Smooth muscle cell (in vitro differentiated cells): ENCODE results near the gene TTYH3. TPM values are rescaled to one million over a fixed set of nuclear protein-coding genes. Genes with fewer than 3 reads are reported as not detected.
"Not testable (repeated sequence)": the region's sequence is repeated elsewhere in the genome, so short reads cannot be mapped to it uniquely, and the experiment has no call there.

Source experiments
- DNase-seq: peaks from one replicate; lab custom pipeline; 2025; ENCODE audit not compliant: unreplicated experiment; lab: John Stamatoyannopoulos, UW
- H2AFZ ChIP-seq: fragments of 200-600 bp; sonication (generic); 2 replicates; pipeline ENCODE4 v1.6.0; 2016; ENCODE audit warnings: antibody characterized with exemption, low read depth, mild to moderate bottlenecking
- H3F3A ChIP-seq: fragments of 200-600 bp; sonication (generic); 2 replicates; pipeline ENCODE4 v1.6.0; 2017; ENCODE audit warnings: antibody characterized with exemption, low read depth
- H3K27ac ChIP-seq: fragments of 200-600 bp; sonication (generic); 2 replicates; pipeline ENCODE4 v1.5.1; 2016; ENCODE audit warnings: low read depth, mild to moderate bottlenecking
- H3K27me3 ChIP-seq: fragments of 200-600 bp; sonication (generic); 2 replicates; pipeline ENCODE4 v1.6.1; 2016; ENCODE audit warnings: low read depth, mild to moderate bottlenecking
- H3K36me3 ChIP-seq: fragments of 200-600 bp; sonication (generic); 2 replicates; pipeline ENCODE4 v1.5.1; 2016; ENCODE audit warnings: low read depth
- H3K4me1 ChIP-seq: fragments of 200-600 bp; sonication (generic); 2 replicates; pipeline ENCODE4 v1.5.1; 2016; ENCODE audit warnings: low read depth
- H3K4me2 ChIP-seq: fragments of 200-600 bp; sonication (generic); 2 replicates; pipeline ENCODE4 v1.6.0; 2016; ENCODE audit warnings: mild to moderate bottlenecking
- H3K4me3 ChIP-seq: fragments of 200-600 bp; sonication (generic); 2 replicates; pipeline ENCODE4 v1.5.1; 2016; ENCODE audit warnings: mild to moderate bottlenecking
- H3K79me2 ChIP-seq: fragments of 200-600 bp; sonication (generic); 2 replicates; pipeline ENCODE4 v1.6.0; 2016; ENCODE audit warnings: low read depth, mild to moderate bottlenecking
- H3K9ac ChIP-seq: fragments of 200-600 bp; sonication (generic); 2 replicates; pipeline ENCODE4 v1.6.0; 2016; ENCODE audit warnings: low read depth
- H3K9me3 ChIP-seq: fragments of 200-600 bp; sonication (generic); replicated peaks from 2 replicates; pipeline ENCODE4 v1.5.1; 2016; ENCODE audit warnings: low read depth
- H4K20me1 ChIP-seq: fragments of 200-600 bp; sonication (generic); 2 replicates; pipeline ENCODE4 v1.6.0; 2016; ENCODE audit warnings: low read depth
- CTCF ChIP-seq: fragments of 200-600 bp; sonication (generic); IDR thresholded peaks from 2 replicates; pipeline ENCODE4 v1.5.1; 2017; ENCODE audit warnings: borderline replicate concordance, mild to moderate bottlenecking, antibody characterized with exemption; ENCODE audit not compliant: insufficient read depth, poor library complexity, severe bottlenecking
- WGBS: methylation state at CpG from one replicate; pipeline ENCODE4 v1.1.7; 2016; ENCODE audit warnings: low lambda C conversion rate; 5-methylcytosine and 5-hydroxymethylcytosine counted together
- polyA plus RNA-seq: library from polyadenylated mRNA; unstranded; fragments of >200 nt; fragmentation: Nextera tagmentation; extraction: Ambion mirVana; gene quantifications from 2 replicates; pipeline ENCODE4 v1.2.1, GENCODE V29; 2016
- total RNA-seq: library from RNA; depleted of rRNA; stranded (reverse); fragments of >200 nt; gene quantifications from 2 replicates; pipeline ENCODE4 v1.2.3, GENCODE V29; 2014

The TTYH3 gene
- total and polyA plus RNA-seq, 2 experiments from 2014 or later, result 51.5 to 179 TPM

GRCh38 chr7:2589341-2589740, 42.4 kb upstream of the TTYH3 start:
- H3K79me2 ChIP-seq, result no peaks in the 10 kb centered on the region
- 94% methylated on average over 16 of the region's 16 CpGs for WGBS
- DNase-seq, result no peak
- no peaks in the 10 kb centered on the region for H3K4me1 ChIP-seq
- H3K4me2 ChIP-seq, result no peak overlapping the region
- H3F3A ChIP-seq, result no peaks in the 10 kb centered on the region
- H4K20me1 ChIP-seq, result no peaks in the 10 kb centered on the region
- no peak overlapping the region for H3K4me3 ChIP-seq
- no peak for TF ChIP-seq CTCF
- no peaks in the 10 kb centered on the region for H3K9me3 ChIP-seq
- no peak overlapping the region for H3K9ac ChIP-seq
- no peak overlapping the region for H3K27ac ChIP-seq
- H3K36me3 ChIP-seq, result no peaks in the 10 kb centered on the region
- no peak overlapping the region for H2AFZ ChIP-seq
- no peaks in the 10 kb centered on the region for H3K27me3 ChIP-seq

GRCh38 chr7:2589941-2590340, 41.8 kb upstream of the TTYH3 start:
- not testable (repeated sequence) for H4K20me1 ChIP-seq, H2AFZ ChIP-seq, H3K27me3 ChIP-seq, H3K27ac ChIP-seq, H3F3A ChIP-seq, H3K36me3 ChIP-seq, H3K79me2 ChIP-seq, H3K9me3 ChIP-seq, H3K4me1 ChIP-seq, H3K4me3 ChIP-seq, DNase-seq, H3K9ac ChIP-seq, H3K4me2 ChIP-seq
- 98% methylated on average over 13 of the region's 15 CpGs for WGBS

GRCh38 chr7:2592375-2592865, 39.4 kb upstream of the TTYH3 start:
- Histone ChIP-seq H3K9me3 (no peaks in the 10 kb centered on the region), H2AFZ (no peak overlapping the region), H3K36me3 (no peaks in the 10 kb centered on the region), H3K27ac (no peak overlapping the region), H3K27me3 (no peaks in the 10 kb centered on the region), H3K9ac (no peak overlapping the region), H3K79me2 (no peaks in the 10 kb centered on the region), H3K4me3 (no peak overlapping the region), H4K20me1 (no peaks in the 10 kb centered on the region), H3K4me1 (no peaks in the 10 kb centered on the region), H3K4me2 (no peak overlapping the region), H3F3A (no peaks in the 10 kb centered on the region)
- DNase-seq, result no peak
- TF ChIP-seq CTCF, result no peak
- WGBS, result 97% methylated on average over 23 of the region's 23 CpGs

- Histone ChIP-seq H3K27me3 (no peaks in the 10 kb centered on the region), H3K79me2 (no peaks in the 10 kb centered on the region), H3K9ac (no peak overlapping the region), H4K20me1 (no peaks in the 10 kb centered on the region), H3F3A (no peaks in the 10 kb centered on the region), H3K4me1 (no peaks in the 10 kb centered on the region), H3K9me3 (no peaks in the 10 kb centered on the region), H3K27ac (no peak overlapping the region), H3K36me3 (no peaks in the 10 kb centered on the region), H3K4me3 (no peak overlapping the region), H3K4me2 (no peak overlapping the region), H2AFZ (no peak overlapping the region)
- no peak for DNase-seq
- WGBS, result 96% methylated on average over 37 of the region's 38 CpGs
- no peak for TF ChIP-seq CTCF
Observed at GRCh38 chr7:2593036-2593727, 38.6 kb upstream of the TTYH3 start.
